ENCODE measurements around the gene UQCC5. TPM values are rescaled to one million over a fixed set of nuclear protein-coding genes. Genes with fewer than 3 reads are reported as not detected.

Gene UQCC5
- total RNA-seq, 1 experiment from 2014 or later = 15.1 TPM

DNA sequence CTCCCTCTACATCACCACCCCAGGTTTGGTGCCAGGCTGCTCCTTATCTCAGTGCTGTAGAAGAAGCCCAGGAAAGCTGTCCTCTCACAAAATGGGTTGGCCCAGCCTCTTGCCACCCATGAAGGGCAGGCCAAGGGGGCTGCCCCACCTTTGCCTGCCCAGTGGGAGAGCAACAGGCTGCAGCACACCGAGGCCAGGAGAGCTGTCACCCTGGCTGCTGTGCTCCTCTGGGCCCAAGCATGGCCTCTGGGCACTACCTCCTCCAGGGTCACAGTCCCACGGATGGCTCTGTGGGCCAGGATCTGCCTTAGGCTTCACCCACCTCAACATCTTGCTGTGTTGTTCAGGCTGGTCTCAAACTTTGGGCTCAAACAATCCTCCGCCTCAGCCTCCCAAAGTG is 47.7 kb upstream of the UQCC5 start:
- BruUV-seq (replicated peaks) = no TSS peak
- H3K4me1 Mint-ChIP-seq (ENCODE audit: low read depth, unreplicated experiment) = no peaks in the 10 kb centered on the region

DNA sequence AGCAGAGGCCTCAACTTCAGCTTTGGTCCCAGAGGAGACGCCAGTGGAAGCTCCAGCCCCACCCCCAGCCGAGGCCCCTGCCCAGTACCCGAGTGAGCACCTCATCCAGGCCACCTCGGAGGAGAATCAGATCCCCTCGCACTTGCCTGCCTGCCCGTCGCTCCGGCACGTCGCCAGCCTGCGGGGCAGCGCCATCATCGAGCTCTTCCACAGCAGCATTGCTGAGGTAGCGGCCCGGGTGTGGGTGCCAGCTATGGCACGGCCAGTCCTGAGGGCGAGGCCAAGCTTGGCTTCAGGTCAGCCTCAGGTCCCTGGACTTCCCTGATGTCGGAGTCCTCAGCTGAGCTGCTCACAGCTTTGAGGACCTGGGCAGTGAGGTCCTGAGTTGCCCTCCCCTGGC is 47.0 kb upstream of the UQCC5 start:
- Mint-ChIP-seq H3K4me3 (ENCODE audit: low read depth, unreplicated experiment) (no peak overlapping the region), H3K36me3 (ENCODE audit: insufficient read depth, unreplicated experiment) (peaks cover 10% of the 10 kb centered on the region), H3K27me3 (ENCODE audit: unreplicated experiment) (no peaks in the 10 kb centered on the region), H3K9me3 (ENCODE audit: low read depth, unreplicated experiment) (no peaks in the 10 kb centered on the region), H3K27ac (ENCODE audit: unreplicated experiment) (no peak overlapping the region), H3K4me1 (ENCODE audit: low read depth, unreplicated experiment) (no peaks in the 10 kb centered on the region)
- no peak for DNase-seq
- CTCF ChIA-PET = no interaction called here
- TF ChIP-seq, protein P1, sequence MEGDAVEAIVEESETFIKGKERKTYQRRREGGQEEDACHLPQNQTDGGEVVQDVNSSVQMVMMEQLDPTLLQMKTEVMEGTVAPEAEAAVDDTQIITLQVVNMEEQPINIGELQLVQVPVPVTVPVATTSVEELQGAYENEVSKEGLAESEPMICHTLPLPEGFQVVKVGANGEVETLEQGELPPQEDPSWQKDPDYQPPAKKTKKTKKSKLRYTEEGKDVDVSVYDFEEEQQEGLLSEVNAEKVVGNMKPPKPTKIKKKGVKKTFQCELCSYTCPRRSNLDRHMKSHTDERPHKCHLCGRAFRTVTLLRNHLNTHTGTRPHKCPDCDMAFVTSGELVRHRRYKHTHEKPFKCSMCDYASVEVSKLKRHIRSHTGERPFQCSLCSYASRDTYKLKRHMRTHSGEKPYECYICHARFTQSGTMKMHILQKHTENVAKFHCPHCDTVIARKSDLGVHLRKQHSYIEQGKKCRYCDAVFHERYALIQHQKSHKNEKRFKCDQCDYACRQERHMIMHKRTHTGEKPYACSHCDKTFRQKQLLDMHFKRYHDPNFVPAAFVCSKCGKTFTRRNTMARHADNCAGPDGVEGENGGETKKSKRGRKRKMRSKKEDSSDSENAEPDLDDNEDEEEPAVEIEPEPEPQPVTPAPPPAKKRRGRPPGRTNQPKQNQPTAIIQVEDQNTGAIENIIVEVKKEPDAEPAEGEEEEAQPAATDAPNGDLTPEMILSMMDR (IDR thresholded peaks at IDR 0.05; ENCODE audit: unreplicated experiment) = no peak
- intact Hi-C loops (cut with micrococcal nuclease; ENCODE audit: unreplicated experiment) = no loop called here
- BruUV-seq (replicated peaks) = no TSS peak

More for the DNA sequence above, 47.7 kb upstream of the UQCC5 start:
- no peak for DNase-seq
- no peak overlapping the region for H3K4me3 Mint-ChIP-seq (ENCODE audit: low read depth, unreplicated experiment)
- intact Hi-C loops (cut with micrococcal nuclease; ENCODE audit: unreplicated experiment) = no loop called here
- H3K27me3 Mint-ChIP-seq (ENCODE audit: unreplicated experiment) = no peaks in the 10 kb centered on the region
- TF ChIP-seq, protein P1 (IDR thresholded peaks at IDR 0.05; ENCODE audit: unreplicated experiment) = no peak
- no peak overlapping the region for H3K27ac Mint-ChIP-seq (ENCODE audit: unreplicated experiment)
- CTCF ChIA-PET = no interaction called here
- peaks cover 10% of the 10 kb centered on the region for H3K36me3 Mint-ChIP-seq (ENCODE audit: insufficient read depth, unreplicated experiment)
- no peaks in the 10 kb centered on the region for H3K9me3 Mint-ChIP-seq (ENCODE audit: low read depth, unreplicated experiment)

- H3K9me3 Mint-ChIP-seq (ENCODE audit: low read depth, unreplicated experiment) = no peaks in the 10 kb centered on the region
- CTCF ChIA-PET = no interaction called here
- DNase-seq = no peak
- BruUV-seq (replicated peaks) = no TSS peak
- H3K27me3 Mint-ChIP-seq (ENCODE audit: unreplicated experiment) = no peaks in the 10 kb centered on the region
- intact Hi-C loops (cut with micrococcal nuclease; ENCODE audit: unreplicated experiment) = no loop called here
- peaks cover 8% of the 10 kb centered on the region for H3K36me3 Mint-ChIP-seq (ENCODE audit: insufficient read depth, unreplicated experiment)
- H3K4me3 Mint-ChIP-seq (ENCODE audit: low read depth, unreplicated experiment) = no peak overlapping the region
- H3K4me1 Mint-ChIP-seq (ENCODE audit: low read depth, unreplicated experiment) = no peaks in the 10 kb centered on the region
- TF ChIP-seq, protein P1 (IDR thresholded peaks at IDR 0.05; ENCODE audit: unreplicated experiment) = no peak
- H3K27ac Mint-ChIP-seq (ENCODE audit: unreplicated experiment) = no peak overlapping the region
Observed at GRCh38 chr3:52490035-52490938, 46.1 kb upstream of the UQCC5 start.

DNA sequence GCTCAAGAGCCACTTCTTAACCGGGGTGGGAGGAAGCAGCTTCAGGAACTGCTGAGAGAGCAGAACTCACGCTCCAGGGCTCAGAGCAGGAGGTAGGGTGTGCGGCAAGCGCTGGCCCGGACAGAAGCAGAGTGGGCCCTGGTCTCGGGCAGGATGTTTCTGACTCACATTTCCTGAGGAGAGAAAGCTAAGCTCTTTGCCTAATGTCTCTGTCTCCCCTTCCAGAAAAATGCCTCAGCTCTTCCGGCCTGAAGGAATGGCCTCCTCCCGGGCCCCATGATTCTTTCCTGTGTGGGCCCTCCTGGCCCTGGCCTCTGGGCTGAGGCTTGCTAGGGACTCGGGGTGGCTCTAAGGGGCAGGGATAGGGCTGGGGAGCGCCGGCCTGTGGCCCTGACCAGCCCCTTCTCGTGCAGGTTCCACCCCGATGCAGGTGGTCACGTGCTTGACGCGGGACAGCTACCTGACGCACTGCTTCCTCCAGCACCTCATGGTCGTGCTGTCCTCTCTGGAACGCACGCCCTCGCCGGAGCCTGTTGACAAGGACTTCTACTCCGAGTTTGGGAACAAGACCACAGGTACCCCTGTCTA is 45.4 kb upstream of the UQCC5 start:
- DNase-seq = no peak
- BruUV-seq (replicated peaks) = no TSS peak
- Mint-ChIP-seq H3K4me1 (ENCODE audit: low read depth, unreplicated experiment) (no peaks in the 10 kb centered on the region), H3K4me3 (ENCODE audit: low read depth, unreplicated experiment) (no peak overlapping the region), H3K9me3 (ENCODE audit: low read depth, unreplicated experiment) (no peaks in the 10 kb centered on the region), H3K36me3 (ENCODE audit: insufficient read depth, unreplicated experiment) (peaks cover 4% of the 10 kb centered on the region), H3K27ac (ENCODE audit: unreplicated experiment) (no peak overlapping the region), H3K27me3 (ENCODE audit: unreplicated experiment) (no peaks in the 10 kb centered on the region)
- CTCF ChIA-PET = no interaction called here
- intact Hi-C loops (cut with micrococcal nuclease; ENCODE audit: unreplicated experiment) = no loop called here
- TF ChIP-seq, protein P1 (IDR thresholded peaks at IDR 0.05; ENCODE audit: unreplicated experiment) = no peak

All from Calu3 (cell line).